GM21786 (cell line): ENCODE data around the gene MAB21L1.

Source experiments
- ATAC-seq: cut with Tn5 transposase; IDR thresholded peaks from one replicate; pipeline ENCODE4 v1.9.1; 2021; ENCODE audit not compliant: unreplicated experiment

MAB21L1 gene

GRCh38 chr13:35449821-35450220 lies 26.7 kb downstream of the MAB21L1 start:
- no peak for ATAC-seq

- ATAC-seq = no peak
These were observed 28.0 kb downstream of the MAB21L1 start for GRCh38 chr13:35448465-35448864.
